ENCODE results near the gene SCN5A. TPM values are rescaled to one million over a fixed set of nuclear protein-coding genes. Genes with fewer than 3 reads are reported as not detected.

The SCN5A gene
- total RNA-seq, 1 experiment from 2014 or later: not detected

DNA sequence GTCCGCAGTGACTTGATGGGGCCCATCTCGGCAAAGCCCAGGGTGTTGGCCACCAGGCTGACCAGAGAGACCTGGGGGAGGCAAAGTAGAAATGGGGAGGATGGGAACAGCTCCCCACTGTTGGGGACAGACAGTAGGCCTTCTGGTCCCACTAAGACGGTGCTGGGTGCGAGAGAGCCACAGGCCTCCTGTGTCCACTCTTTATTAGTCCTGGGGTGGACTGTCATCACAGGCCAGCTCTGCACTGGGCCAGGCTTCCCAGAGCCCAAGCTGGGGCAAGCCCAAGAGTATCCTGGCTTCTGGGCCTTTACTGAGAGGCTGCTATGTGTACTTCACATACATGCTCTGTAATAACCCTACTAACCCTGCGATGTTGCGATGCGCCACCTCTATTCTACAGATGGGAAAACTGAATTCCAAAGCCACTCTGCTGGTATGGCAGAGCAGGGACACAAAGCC lies 87.0 kb downstream of the SCN5A start:
- DNase-seq (ENCODE audit: low spot score): no peak

DNA sequence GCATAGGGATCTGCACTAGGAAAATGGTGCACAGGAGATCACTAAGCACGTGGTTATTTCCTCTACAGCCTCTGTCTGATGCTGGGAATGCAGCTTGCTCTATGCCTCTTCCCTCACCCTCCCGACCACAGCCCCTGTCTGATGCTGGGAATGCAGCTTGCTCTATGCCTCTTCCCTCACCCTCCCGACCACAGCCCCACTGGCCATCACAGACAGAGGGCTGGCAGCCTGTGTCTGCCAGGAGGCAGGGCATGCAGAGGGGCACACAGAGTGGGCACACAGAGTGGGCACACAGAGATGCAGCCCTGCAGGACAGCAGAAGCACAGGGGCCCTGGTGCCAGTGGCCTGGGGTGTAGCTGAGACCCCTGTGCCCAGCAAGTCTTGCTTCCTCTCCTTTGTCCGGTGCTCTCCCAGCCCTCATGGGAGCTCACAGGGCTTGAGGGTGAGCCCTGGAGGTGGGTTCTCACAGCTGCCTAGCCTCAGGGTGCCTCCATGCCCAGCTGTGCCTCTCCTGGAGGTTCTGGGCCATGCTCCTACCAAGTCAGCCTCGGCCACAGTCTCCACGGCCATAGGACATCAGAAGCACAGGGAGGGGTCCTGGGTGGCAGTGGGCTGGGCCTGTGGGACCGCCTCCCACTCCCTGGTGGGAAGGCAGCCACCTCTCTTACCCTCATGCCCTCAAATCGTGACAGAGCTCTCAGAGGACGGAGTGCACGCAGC lies 87.6 kb downstream of the SCN5A start:
- DNase-seq (ENCODE audit: low spot score): no peak

DNA sequence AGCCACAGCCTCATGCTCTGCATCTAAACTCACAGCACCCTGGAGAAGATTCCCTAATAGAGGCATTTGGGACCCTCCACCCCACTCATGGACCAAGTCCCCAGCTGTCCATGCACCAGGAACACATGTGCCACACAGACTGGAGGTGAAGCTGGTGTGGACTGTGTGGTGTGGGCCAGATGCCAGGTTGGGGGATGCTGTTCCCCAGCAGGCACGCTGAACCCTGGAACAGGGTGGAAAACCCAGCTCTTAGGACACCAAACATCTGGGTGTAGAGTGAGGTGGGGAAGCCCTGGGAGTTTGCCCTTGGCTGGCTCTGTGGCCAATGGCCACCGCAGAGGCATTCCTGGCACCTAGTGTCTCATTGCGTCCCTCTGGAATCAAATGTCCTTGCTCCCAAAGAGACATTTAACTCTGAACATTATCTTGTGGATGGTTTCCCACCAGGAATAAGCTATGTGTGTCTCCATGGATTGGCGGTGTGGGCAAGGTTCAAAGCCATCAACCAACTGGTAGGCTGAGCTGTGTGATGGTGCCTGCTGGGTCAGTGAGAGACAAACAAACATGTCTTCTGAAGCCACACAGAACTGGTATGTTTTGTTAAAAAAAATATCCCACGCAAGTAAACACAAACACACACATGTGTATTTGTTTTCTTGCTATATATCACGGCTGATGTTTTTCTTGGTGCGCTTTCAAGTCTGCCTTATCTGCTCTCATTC lies 88.3 kb downstream of the SCN5A start:
- no peak for DNase-seq (ENCODE audit: low spot score)

DNA sequence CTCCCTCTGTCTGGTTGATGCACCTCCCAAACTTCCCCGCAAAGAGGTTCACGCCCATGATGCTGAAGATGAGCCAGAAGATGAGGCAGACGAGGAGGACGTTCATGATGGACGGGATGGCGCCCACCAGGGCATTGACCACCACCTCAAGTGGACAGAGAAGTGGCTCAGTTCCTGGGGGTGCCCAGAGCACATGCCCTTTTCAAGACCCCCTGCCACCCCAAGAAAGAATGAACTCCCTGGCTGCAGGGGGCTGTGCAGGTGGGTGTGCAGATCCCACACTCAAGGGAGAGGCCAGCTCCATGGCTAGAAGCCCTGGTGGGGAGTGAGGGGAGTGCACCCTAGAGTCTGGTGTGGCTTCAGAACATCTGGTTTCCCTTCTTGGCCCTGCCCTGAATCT lies 89.2 kb downstream of the SCN5A start:
- DNase-seq (ENCODE audit: low spot score): no peak

DNA sequence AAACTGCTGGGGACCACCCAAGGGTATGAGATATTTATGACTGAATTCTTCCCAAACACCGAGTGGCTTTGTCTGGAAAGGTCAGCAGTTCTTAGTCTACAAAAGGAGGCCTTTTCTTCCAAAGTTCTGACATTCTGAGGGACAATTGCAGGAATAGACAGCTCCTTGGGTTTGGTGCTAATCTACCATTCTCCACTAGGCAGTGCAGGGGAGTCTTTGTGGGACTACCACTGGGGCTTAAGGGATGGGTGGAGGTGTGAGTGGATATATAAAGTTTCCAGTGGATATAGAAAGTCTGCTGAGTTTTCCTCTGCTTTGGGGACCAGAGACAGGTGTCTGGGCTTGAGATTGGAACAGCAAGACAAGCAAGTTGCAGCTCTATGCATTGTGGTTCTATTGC lies 90.6 kb downstream of the SCN5A start:
- DNase-seq (ENCODE audit: low spot score): no peak

DNA sequence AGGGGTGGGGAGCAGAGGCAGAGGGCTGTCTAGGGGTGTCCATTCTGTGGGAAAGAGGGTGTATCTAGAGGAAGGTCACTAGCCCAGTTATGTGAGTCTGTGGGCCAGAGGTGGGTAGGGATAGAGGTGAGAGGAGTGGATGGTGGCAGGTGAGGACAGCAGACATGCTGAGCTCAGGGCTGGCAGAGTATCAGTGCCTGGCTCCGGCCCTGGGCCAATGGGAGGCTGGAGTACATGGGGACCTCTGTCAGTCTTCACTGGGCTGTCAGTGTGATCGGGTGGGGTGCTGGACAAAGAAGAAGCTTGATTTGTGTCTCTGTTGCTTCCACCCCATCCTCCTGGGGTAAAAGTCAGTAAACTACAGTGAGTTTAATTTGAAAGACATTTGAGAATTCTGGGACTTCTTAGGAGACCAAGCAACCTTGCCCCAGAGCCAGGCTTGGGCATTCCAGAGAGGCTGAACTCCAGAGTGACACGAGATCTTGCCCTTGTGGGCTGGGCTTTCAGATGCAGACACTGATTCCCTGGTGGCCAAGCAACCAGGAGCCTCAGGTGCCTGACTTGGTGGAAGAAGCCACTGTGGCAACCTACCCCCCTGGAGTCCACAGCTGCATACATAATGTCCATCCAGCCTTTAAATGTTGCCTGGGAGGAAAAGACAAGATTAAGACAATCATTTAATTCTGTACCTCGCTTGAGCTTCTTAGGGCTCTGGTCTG lies 92.7 kb downstream of the SCN5A start:
- no peak for DNase-seq (ENCODE audit: low spot score)

DNA sequence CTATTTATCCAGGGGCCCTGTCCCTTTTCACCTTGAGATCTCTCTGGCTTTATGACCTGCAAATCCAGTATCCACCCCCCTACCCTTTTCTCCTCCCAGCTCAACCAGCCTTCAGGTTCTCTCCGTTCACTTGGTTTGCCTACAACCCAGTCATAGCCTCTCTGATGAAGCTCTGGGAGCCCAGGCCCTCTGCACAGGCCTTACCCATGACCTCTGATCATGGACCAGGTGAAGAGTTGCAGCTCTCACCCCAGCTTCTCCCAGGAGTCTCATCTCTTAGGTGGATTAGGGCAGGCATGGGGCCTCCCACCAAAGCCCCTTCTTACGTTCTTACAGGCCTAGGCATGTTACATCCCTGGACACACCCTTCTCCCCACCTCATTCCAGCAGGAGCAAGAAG lies 93.6 kb downstream of the SCN5A start:
- DNase-seq (ENCODE audit: low spot score): no peak

DNA sequence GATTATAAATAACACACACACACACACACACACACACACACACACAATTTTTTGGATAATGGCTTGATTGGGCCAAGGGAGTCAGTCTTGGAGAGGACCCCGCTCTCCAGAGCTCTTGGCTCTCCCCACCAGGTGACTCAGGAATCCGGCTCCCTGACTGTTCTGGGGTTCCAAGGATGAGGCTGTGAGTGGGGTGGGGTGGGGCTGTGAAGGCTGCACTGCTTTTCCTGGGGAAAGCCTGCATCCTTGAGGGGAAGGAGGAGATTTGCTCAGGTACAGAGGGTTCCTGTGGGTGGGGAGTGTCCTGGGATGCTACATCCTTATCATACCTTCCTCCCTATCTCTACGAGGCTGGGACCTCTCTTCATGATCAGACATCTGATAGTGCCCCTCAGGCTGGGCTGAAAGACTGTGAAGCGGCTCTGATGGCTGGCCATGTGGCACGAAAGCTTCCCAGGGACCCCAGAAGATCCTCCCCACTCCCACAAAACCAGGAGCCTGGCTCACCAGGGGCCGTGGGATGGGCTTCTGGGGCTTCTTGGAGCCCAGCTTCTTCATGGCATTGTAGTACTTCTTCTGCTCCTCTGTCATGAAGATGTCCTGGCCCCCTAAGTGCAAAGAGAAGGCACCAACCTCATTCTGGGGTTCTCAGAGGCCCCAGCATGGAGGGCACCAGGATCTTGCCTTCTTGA lies 94.2 kb downstream of the SCN5A start:
- DNase-seq (ENCODE audit: low spot score): no peak

DNA sequence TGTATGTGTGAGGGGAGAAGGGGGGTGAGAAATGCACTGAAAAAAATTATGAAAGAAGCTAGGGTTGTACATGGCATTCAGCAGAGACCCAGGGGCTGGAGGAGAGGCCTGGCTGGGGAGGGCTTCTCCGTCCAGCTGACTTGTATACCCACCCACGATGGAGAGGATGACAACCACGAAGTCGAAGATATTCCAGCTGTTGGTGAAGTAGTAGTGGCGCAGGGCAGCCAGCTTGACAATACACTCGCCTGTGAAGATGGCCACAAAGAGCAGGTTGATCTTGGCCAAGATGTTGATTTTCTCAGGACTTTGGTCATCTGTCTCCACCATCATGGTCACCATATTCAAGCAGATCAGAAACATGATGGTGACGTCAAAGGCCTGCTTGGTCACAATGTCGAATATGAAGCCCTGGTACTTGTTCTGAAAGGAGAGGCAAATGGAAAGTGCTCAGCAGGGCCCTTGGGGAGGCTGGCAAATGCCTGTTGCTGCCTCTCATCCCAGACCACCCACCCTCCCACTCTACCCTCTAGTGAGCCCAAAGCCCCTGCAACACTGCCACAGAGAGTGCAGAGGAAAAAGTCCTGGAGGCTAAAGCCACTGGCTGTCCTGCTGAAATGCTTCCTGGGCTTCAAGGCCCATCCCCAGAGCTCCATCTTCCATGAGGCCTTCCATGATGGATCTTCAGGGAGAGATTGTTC lies 95.2 kb downstream of the SCN5A start:
- no peak for DNase-seq (ENCODE audit: low spot score)

DNA sequence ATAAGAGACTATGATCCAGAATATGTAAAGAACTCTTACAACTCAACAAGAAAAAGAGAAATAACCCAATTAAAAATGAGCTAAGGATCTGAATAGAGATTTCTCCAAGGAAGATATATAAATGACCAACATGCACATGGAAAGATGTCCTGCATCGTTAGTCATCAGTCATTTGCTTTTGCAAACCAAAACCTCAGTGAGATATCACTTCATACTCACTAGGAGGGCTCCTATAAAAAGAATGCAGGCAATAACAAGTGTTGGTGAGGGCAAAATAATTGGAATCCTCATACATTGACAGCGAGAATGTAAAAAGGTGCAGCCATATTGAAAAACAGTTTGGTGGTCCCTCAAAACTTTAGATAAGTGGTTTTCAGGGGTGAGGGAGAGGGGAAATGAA lies 96.4 kb downstream of the SCN5A start:
- DNase-seq (ENCODE audit: low spot score): no peak

DNA sequence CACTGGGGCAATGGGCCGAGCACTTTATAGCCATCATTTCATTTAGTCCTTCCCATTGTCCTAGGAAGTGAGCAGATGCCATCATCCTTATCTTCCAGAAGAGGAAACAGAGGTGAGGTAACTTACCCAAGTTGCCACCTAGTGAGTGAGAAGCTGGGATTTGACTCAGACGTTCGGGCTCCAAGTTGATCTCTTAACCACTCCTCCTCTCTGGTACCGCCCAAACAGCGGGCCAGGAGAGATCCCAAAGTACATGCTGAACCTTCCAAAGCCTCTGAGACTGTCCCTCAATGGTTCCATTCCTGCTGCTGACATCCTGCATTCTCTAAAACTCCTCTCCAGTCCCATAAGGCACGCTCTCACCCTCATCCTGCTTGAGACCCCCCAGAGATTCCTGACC lies 97.1 kb downstream of the SCN5A start:
- DNase-seq (ENCODE audit: low spot score): no peak

DNA sequence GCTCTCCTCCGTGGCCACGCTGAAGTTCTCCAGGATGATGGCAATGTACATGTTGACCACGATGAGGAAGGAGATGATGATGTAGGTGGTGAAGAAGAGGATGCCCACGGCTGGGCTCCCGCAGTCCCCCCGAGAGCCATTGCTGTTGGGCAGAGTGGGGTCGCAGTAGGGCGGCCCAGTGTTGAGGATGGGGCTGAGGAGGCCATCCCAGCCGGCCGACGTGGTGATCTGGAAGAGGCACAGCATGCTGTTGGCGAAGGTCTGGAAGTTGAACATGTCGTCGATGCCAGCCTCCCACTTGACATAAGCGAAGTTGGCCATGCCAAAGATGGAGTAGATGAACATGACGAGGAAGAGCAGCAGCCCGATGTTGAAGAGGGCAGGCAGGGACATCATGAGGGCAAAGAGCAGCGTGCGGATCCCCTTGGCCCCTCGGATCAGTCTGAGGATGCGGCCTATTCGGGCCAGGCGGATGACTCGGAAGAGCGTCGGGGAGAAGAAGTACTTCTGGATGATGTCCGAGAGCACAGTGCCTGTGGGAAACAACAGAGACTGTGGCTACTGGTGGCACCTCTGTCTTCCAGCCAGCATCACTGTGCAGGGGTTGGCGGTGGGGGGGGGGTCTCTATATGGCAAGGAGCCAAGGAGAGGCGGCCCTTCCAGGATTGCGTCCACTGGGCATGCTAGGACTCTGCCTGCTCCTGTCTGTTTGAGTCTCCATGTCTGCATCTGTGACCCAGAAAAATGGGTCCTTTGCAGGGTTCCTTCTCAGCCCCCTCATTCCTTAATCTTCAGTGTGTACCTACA lies 98.3 kb downstream of the SCN5A start:
- no peak for DNase-seq (ENCODE audit: low spot score)

DNA sequence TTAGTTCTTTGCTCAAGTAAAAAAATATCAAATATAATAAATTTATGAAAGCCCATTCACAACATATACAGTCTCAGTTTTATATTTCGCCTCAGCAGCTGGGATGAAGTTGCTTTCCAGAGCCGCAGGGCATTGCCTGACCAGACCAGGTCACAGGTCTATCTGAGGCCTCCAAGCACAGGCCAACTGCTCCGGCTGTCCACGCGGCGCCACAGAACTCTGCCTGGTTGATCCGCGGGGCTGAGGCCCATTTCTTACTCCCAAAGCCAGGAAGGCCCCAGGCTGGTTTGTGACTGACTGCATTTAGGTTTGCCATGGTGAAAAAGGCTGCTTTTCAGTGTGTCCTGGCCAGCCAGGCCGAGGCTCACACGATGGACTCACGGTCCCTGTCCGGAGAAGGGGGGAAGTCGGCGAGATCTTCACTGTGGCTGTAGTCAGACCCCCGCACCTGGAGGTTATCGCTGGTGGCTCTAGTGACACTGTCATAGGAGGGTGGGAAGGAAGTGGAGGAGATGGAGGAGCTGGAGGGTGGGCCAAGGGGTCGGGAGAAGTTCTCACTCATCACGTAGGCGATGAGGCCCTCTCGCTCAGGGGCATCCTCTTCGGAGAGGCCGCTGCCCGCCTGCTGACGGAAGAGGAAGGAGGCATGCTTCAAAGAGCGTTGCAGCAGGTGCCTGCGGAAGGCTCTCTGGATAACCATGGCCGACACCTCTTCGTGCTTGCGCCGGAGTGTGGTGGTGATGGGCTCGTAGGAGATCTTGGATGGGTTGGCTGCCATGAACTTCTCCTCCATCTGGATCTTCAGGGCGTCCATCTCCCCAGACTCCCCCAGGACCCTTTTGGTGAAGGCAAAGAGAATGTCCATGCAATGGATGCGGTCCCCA lies 99.3 kb downstream of the SCN5A start:
- no peak for DNase-seq (ENCODE audit: low spot score)

DNA sequence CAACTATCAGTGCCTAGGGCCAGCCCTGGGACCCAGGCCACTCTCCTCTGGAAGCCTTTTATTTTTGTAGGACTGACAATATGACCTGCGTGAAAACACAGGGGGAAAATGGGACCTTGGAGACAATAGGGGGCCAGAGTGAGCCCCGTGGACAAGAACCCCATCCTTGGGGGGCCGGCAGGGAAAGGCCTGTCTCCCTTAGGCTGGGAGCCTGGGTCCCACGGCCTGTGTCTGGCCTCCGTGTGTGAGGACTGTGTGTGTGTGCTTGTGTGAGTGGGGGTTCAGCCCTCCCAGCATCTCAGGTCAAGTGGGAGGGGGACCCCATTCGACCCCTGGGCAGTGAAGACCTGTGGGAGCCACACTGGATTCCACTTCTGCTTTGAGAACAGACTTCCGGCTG lies 100.0 kb downstream of the SCN5A start:
- no peak for DNase-seq (ENCODE audit: low spot score)

DNA sequence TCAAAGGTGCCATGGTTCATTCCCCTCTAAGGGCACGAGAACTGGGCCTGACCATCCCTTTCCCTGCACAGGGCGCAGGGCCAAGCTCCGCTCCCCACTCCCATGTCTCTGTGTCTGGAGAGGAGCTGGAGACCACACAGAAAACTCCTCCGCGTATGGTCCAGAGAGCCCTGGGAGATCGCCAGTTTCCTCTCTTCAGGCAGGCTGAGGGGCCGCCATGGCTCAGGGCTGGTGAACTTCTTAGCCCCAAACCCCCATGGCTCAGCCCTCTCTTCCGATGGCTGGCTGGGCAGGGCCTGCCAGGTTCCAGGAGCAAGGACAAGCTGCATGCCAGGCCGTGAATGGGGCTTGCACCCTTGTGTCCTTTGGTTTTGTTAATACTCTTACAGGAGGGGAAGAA lies 100.4 kb downstream of the SCN5A start:
- DNase-seq (ENCODE audit: low spot score): no peak

DNA sequence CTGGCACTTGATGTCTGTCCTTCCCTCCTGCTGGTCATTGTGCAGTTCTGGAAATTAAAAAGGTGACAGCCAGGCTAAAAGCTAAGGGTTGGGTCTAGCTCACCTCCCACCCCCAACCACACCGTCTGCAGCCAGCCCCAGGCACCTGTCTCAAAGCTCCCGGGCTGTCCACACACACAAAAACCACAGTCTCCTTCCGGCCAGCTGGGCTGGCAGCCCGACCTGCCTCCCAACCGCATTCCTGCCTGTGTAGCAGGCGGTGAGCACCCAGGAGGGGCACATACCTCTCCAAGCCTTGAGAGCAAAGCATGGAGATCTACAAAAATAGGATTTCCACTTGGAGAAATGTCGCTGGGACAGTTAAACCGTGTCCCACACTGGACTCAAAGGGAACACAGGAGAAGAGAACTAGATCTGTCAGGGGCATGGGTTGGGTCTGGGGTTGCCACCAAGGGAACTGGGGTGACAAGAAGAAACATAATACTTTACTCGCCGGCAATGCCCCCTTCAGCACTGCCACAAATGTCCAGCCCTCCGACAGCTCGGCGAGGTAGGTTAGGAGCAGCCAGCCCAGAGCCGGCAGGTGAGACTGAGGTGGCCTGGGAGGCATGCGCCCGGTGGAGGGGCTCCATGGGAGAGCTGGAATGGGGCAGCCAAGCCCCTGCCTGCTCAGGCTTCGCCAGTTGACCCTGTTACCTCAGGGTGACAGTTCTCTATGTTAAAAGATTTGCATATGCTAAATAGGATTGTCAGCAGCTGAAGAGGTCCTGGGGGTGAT lies 101.1 kb downstream of the SCN5A start:
- DNase-seq (ENCODE audit: low spot score): no peak

DNA sequence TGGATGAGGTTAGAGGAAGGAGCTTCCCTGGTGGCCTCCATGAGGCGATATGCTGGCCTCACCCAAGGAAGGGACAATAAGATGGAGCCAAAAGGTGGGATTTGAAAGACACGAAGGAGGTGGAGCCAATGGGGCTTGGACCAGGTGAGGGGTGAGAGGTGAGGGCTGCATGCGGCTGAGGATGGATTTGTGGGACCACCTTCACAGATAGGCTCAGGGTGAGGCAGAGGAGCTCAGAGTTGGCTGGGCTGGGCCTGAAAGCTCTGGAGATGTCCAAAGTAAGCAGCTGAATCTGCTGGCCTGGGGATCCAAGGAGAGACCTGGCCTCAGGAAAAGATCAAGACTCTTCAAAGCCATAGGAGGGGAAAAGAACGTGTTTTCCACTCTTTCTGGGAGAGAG lies 103.5 kb downstream of the SCN5A start:
- no peak for DNase-seq (ENCODE audit: low spot score)

DNA sequence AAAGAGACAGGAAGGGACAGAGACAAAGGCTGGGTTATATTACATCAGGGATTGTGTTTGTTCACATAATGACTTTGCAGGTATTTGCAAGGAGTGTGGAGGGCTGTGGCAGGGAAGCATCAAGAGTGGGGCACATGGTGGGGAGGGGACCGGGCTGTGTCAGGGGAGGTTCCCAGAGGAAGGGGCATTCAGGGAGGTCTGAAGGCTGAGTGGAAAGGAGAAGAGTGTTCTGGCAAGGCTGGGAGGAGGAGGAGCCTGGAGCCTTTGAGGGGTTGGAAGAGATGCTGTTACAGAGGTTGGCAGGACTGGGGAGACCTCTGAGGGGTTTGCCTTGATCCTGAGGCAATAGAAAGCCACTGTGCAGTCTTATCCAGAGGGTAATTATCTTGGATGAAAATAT lies 103.9 kb downstream of the SCN5A start:
- no peak for DNase-seq (ENCODE audit: low spot score)

DNA sequence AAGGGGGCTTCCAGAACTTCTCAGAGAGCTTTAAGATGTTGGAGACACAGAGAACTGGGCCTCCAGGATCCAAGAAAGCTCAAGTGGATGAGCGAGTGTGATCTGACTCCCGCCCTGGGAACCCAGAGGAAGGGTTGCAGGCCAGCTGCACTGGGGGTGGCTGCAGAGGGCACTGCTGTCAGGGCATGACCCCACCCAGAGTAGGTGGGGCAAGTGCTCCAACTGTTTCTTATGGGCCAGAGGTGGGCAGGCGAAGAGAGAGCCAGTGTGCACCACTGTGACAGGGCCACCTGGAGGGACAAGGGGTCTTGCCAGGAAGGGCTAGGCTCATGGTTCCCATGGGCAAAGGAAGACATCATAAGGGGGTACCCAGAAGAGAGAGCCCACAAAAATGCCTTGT lies 104.6 kb downstream of the SCN5A start:
- DNase-seq (ENCODE audit: low spot score): no peak
